ENCODE measurements around the gene WDFY4. TPM values are rescaled to one million over a fixed set of nuclear protein-coding genes. Genes with fewer than 3 reads are reported as not detected.
"Not testable (repeated sequence)": the region's sequence is repeated elsewhere in the genome, so short reads cannot be mapped to it uniquely, and the experiment has no call there.

The WDFY4 gene, protein sequence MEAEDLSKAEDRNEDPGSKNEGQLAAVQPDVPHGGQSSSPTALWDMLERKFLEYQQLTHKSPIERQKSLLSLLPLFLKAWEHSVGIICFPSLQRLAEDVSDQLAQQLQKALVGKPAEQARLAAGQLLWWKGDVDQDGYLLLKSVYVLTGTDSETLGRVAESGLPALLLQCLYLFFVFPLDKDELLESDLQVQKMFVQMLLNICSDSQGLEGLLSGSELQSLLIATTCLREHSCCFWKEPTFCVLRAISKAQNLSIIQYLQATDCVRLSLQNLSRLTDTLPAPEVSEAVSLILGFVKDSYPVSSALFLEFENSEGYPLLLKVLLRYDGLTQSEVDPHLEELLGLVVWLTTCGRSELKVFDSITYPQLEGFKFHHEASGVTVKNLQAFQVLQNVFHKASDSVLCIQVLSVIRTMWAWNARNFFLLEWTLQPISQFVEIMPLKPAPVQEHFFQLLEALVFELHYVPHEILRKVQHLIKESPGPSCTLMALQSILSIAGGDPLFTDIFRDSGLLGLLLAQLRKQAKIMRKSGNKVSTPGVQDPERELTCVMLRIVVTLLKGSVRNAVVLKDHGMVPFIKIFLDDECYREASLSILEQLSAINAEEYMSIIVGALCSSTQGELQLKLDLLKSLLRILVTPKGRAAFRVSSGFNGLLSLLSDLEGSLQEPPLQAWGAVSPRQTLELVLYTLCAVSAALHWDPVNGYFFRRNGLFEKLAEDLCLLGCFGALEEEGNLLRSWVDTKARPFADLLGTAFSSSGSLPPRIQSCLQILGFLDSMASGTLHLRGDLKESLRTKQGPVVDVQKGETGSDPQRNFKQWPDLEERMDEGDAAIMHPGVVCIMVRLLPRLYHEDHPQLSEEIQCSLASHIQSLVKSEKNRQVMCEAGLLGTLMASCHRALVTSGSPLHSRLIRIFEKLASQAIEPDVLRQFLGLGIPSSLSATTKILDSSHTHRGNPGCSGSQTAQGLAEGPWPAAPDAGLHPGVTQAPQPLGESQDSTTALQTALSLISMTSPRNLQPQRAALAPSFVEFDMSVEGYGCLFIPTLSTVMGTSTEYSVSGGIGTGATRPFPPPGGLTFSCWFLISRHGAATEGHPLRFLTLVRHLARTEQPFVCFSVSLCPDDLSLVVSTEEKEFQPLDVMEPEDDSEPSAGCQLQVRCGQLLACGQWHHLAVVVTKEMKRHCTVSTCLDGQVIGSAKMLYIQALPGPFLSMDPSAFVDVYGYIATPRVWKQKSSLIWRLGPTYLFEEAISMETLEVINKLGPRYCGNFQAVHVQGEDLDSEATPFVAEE (N-terminal part only)
- under 1 TPM in 1 of 2 experiments, not detected in 1; 0.11 TPM for total RNA-seq

DNA sequence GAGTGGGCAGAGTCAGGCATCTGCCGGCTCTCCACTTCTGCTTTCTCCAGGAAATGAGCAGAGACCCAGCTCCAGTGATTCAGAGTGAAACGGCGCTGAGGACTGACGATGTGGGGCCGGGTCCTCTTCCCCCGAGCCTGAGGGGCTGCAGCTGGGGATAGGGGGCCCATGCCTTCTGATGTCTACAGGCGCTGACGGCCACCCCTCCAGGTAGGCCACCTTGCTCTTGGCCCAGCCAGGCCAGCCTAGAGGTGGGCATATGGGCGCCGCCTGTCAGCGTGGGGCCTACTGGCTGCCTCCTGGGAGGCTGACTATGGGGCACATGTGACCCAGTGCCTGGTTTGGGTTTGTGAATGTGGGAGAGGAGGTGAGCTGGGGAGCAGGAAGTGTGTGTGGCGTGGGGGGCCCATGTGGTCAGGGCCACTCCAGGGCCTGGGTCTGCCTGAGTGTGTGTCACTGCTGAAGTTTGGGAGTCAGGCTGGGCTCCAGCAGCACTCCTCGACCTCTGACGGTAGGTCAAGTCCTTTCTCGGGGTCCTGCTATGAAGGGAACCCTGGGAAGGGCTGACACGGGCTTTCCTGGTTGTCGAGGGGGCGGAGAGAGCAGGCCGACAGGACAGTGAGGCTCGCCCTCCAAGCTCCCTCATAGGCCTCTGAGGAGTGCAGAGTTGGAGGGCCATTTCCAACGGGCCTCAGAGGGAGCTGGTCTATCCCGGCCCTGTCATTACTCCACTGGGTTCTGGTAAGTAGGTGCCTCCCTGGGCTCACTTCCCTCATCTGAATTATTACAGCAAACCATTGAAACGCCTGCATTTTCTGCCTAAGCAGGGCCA lies at the start of gene WDFY4:
Gene WDFY4, plus strand, starts transcription at position 82 of the 832 bp plus-strand sequence. CDS start 24,860 bp downstream, outside the sequence.
- POLR2A ChIA-PET = no interaction called here
- CTCF ChIA-PET = no interaction called here

DNA sequence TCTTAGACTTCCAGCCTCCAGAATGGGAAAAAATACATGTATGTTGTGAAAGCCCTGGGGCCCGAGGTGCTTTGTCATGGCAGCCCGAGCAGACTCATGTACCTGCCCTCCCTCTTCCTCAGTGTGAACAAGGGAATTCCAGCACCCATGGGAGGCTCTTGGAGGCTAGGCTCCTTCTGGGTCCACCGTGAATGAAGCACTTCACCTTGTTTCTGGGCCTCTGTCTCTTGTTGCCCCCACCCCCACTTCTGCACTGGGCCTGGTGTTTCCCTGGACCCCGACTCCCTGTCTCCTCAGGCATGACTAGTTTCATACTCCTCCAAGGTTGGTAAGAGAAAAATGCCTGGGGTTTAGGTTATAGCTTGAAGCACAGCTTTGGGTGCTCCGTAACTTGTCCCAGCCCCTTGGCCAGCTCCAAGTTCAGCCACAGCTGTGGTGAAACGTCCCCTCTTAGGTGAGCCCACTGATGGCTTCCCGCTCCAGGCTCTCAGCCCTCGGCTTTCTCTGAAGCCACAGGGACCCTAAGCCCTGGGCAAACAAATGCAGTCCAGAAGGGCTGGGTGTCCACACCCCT lies 49.6 kb upstream of the WDFY4 start:
- CTCF ChIA-PET = no interaction called here
- POLR2A ChIA-PET = no interaction called here

DNA sequence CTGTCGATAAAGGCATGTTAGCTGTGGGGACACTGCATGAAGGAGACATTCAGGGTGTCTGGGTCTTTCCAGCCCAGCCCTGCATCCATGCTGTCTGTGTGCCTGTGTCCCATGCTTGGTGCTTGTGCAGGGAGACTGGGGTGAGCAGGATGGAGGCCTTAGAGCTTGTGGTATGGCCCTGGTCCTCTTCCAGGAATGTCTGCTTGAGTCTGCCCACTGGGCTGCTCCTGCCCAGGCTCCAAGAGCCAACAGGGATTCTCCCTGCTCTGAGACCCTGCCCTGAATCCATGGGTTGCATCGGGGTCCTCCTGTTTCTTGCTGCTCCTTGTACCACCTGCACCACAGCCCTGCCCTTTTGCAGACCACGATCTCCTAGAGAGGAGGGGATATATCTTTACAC lies 48.4 kb upstream of the WDFY4 start:
- POLR2A ChIA-PET = no interaction called here
- CTCF ChIA-PET = no interaction called here

DNA sequence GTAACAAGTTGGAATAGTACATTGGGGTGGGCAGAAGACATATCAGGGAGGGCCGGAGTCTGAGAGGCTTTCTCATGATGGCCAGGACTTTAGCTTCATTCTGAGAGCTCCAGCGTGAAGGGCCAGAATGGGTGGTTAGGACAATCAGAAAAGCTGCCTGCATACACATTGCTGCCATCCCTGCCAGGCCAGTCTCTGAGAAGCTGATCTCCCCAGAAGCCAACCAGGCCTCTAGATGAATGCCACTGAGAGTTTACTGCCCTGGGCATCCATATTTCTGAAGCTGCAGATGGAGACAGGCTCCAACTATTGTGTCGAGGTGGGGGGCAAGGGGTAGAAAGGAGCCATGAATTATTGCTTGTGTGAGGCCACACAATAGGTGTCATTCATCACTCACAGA lies 47.8 kb upstream of the WDFY4 start:
- CTCF ChIA-PET = no interaction called here
- POLR2A ChIA-PET = no interaction called here

DNA sequence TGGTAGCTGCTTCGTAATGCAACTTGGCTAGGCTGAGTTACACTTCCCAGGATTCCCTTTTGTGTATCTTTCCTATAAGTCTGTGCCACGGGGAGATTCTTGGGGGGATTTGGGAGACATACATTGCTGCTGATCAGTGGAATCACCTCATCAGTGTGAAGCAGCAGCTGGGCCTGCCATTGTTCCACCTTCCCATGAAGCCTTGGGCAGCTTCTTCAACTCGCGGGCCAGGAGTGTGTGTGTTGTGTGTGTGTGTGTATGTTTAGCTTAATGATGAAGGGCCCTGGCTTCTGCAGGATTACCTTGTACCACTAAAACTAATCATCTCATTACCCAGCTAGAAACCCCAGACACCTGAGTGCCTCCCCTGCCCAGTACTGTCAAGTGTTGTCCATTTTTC lies 46.5 kb upstream of the WDFY4 start:
- CTCF ChIA-PET = no interaction called here

DNA sequence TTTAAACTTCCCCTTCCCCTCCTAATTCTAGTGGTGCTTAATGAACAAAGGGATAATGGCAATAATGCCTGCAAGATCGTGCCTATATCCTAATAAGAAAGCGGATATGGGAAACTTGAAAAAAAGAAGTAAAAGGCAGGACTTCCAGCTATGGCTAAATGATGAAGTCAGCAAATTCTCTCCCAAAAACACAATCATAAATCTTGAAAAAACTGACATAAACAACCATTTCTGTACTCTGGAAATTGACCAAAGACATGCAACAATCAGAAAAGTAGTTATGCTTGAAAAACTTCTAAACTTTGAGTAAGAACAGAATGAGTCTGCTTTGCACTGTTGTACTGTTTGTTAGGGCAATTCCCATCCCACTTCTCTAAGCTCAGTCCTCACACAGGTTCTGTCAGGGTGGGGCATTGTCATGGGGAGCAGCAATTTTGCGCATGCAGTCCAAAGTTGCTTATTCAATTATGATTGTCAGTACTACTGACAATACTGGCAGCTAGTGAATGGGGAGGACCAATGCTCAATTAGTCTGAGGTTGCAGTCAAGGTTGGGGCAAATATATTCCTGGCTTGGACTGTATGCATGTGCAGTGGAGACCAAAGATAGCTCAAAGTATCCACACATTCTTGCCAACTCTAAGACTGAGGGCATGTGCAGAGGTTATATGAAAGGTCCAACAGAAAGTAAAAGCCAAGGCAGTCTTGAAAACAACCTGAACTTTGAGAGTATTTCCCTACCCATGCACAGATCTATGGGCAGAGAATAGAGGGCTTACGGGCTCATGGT lies 45.7 kb upstream of the WDFY4 start:
- POLR2A ChIA-PET = no interaction called here
- CTCF ChIA-PET = interaction anchor here (1.2 kb wide), 1 partner anchor 18 kb away, joined by 4 read pairs; no protein-coding TSS in a partner anchor

More for the DNA sequence above, 46.5 kb upstream of the WDFY4 start:
- POLR2A ChIA-PET = no interaction called here

DNA sequence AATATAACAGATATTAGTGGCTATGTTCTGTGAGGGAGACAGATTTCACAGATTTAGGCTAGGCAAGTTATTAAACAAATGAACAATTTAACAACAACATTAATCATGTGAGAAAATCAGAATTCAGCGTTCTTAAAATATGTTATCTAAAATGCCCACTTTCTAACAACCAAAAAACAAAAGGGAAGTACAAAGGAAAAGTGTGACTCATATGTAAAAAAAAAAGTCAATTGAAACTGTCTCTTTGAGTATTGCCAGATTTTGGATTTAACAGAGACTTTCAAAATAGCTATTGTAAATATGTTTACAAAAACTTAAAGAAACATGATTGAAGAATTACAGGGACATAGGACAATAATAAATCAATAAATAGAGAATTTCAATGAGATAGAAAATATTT lies 45.0 kb upstream of the WDFY4 start:
- ChIA-PET POLR2A (no interaction called here), CTCF (interaction anchor here (1.2 kb wide), 1 partner anchor 17 kb away, joined by 4 read pairs; no protein-coding TSS in a partner anchor)

DNA sequence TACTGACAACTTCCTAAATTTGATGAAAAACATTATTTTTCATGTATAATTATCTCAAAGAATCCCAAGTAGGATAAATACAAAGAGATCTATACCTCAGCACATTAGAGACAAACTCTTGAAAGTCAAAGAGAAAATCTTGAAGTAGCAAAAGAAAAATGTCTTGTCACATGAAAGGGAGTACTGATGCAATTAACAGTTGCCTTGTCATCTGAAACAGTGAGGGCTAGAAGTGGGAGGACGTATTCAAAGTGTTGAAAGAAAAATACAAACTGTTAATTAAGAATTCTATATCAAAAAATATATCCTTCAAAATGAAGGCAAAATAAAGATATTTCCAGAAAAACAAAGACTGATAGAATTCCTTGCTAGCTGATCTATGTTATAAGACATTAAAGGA lies 44.3 kb upstream of the WDFY4 start:
- POLR2A ChIA-PET = no interaction called here
- CTCF ChIA-PET = no interaction called here

DNA sequence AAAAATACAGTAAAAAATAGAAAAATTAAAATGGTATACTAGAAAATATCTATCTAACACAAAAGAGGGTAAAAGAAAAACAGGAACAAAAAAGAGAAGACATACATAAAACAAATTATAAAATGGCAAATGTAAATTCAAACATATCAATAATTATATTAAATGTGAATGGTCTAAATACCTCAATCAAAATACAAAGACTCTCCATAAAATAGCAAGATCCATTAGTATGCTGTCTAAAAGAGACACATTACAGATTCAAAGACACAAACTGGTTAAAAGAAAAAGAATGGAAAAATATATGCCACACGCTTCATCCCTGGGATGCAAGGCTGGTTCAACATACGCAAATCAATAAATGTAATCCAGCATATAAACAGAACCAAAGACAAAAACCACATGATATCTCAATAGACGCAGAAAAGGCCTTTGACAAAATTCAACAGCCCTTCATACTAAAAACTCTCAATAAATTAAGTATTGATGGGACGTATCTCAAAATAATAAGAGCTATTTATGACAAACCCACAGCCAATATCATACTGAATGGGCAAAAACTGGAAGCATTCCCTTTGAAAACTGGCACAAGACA lies 43.5 kb upstream of the WDFY4 start:
- POLR2A ChIA-PET, CTCF ChIA-PET: not testable (repeated sequence)

DNA sequence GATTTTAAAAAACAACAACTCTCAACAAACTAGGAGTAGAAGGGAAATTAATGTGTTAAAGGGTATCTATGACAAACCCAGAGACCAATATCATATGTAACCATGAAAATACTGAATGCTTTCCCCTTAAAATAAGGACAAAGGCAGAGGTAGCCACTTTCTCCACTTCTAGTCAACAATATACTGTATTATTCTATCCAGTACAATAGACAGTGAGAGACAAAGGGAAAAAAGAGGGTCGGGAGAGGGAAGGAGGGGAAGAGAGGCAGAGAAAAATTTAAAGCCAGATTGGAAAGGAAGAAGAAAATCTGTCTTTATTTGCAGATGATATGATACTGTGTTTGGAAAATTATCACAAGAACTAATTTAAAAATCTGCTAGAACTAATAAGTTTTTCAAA lies 39.1 kb upstream of the WDFY4 start:
- ChIA-PET POLR2A (no interaction called here), CTCF (no interaction called here)

DNA sequence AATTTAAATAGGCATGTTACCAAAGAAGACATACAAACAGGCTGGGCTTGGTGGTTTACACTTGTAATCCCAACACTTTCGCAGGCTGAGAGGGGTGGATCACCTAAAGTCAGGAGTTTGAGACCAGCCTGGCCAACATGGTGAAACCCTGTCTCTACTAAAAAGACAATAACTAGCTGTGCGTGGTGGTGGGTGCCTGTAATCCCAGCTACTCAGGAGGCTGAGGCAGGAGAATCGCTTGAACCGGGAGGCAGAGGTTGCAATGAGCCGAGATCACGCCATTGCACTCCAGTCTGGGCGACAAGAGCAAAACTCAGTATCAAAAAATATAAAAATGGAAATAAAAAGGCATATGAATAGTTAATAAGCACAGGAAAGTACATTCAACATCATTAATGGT lies 37.6 kb upstream of the WDFY4 start:
- POLR2A ChIA-PET, CTCF ChIA-PET: not testable (repeated sequence)

DNA sequence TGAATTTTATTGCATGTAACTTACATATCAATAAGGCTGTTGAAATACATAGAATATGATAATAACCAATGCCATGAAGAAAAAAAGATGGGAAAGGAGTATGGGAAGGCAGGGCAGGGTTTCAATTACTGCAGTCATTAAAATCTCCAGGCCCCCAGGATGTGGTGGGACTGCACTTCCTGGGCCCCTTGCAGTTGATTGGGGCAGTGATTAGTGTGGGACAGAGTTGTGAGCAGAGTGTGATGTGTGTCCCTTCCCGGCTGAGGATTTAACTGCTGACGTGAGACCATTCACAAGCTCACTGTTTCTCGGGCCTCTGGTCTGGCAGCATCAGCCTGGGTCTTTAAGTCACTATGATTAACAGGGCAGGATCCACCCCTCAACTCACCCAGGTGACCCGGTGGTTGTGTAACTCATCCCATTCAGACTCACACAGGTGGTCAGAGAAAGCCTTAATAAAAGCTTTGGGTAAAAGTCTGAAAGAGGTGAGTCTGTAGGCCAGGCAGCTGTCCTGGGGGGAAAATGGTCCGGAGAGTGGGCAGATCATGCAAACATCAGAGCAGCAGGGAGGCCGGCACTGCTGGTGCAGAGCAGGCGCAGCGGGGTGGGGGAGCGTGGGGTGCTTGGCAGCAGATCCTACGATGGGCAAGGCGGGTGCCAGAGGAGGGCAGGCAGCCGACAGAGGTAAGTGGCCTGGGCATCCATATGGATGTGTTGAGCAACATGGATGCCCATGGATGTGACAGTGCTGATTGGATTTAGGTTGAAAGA lies 36.3 kb upstream of the WDFY4 start:
- ChIA-PET POLR2A (no interaction called here), CTCF (no interaction called here)

DNA sequence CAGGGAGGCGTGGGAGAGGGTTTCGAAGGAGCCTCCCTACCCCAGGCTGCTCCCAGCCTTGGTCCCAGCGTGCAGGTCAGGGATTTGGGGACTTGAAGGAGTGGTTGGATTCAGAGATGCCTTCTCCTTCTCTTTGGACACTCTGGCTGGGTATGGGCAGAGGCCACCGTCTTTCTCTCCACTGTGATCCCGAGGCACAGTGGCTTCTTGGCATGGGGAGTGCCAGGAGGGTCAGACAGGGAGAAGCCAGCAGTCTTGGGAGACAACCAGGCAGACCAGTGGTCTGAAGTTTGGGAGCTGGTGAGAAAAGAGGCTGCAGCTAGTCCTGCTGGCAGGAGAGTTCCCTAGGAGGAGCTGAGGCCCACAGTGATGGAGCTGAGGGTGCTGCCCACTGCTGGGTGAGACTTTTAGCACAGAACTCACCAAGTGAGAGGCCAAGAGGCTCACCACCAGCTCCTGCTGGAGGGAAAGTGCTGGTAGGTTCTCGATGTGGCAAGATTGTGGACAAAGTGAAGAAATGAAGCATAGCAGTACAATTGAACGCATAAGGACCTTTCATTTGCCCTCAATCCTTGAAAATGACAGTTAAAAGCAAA lies 35.2 kb upstream of the WDFY4 start:
- CTCF ChIA-PET = no interaction called here
- POLR2A ChIA-PET = no interaction called here

DNA sequence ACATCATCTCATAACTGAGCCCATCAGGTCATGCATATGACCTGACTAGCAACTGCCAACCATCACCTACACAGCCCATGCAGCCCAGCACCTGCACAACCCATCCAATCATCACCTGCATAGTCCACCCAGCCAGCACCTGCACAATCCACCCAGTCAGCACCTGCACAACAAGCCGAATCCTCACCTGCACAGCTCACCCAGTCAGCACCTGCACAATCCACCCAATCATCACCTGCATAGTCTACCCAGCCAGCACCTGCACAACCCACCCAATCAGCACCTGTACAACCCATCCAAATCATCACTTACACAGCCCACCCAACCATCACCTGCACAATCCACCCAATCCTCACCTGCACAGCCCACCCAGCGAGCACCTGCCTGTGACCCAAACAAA lies 33.4 kb upstream of the WDFY4 start:
- POLR2A ChIA-PET = no interaction called here
- CTCF ChIA-PET = no interaction called here

DNA sequence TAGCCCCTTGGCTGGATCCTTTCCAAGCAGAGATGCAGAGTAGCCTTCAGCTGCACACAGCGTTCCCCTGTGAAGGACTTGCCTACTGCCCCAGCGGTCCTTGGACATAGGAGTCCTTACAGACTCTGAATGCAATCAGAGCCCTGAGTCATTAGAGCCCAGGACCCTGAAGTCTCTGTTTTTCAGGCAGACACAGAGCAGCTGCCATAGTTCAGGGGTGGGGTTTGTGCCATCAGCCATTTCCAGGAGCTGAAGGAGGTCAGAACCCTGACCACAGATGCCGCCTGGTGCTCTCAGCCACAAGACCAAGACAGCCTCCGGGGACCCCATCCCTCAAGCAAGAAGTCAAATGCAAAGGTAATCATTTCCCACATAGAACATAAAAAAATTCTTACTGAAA lies 32.8 kb upstream of the WDFY4 start:
- CTCF ChIA-PET = no interaction called here
- POLR2A ChIA-PET = no interaction called here

DNA sequence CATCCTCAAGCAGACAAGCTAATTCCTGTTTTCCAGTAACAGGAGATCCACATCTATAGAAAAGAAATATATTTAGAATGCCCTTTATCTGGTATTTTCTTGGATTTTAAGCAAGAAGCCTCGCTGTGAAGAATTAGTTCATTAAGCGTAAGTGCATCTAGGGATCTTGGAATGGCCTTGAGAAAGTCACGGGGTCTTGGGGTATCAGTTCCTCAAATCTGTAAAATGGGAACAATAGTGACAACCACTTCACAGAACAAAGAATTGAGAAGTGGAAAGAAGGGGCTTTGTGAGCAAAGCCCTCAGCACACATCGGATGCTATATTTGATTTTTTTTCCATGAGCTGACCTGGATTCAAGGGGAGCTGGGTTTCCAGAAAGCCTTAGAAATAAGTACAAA lies 32.3 kb upstream of the WDFY4 start:
- ChIA-PET CTCF (no interaction called here), POLR2A (no interaction called here)

DNA sequence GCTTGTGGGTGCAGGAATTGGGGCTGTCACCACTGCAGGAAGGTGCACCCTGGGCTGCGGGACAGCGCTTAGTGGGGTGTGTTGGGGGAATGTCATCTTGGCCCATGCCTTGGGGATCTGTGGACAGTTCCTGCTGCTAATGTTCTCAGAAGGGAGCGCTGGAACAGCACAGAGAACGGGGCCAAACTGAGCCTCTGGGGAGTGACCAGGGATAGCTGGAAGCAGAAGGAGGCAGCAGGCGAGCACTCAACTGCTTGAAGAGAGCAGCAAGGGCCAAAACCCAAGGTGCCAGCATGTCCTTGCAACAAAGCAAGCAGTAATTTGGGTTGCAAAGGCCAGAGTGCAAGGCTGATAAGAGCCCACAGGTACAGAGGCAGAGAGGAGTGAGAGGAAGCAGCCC lies 31.3 kb upstream of the WDFY4 start:
- POLR2A ChIA-PET = no interaction called here
- CTCF ChIA-PET = no interaction called here
